ENCODE data around the gene SHQ1.

The SHQ1 gene

GRCh38 chr3:72847751-72848702 is at the start of gene SHQ1:
SHQ1 (minus strand) TSS chr3:72848445; CDS start chr3:72848340, 105 bp downstream.
- peak; percentile 92 for DNase-seq

GRCh38 chr3:72897758-72898007 is 49.4 kb upstream of the SHQ1 start:
- no peak for DNase-seq

- no peak for DNase-seq
Measured at GRCh38 chr3:72896996-72897757, 48.9 kb upstream of the SHQ1 start.

GRCh38 chr3:72894976-72895552 is 46.8 kb upstream of the SHQ1 start:
- DNase-seq, result no peak

GRCh38 chr3:72892870-72893269 is 44.6 kb upstream of the SHQ1 start:
- no peak for DNase-seq

- no peak for DNase-seq
Measured at GRCh38 chr3:72892081-72892775, 44.0 kb upstream of the SHQ1 start.

GRCh38 chr3:72891053-72891855 is 43.0 kb upstream of the SHQ1 start:
- peak; percentile 80 for DNase-seq

GRCh38 chr3:72890166-72890925 is 42.1 kb upstream of the SHQ1 start:
- no peak for DNase-seq

GRCh38 chr3:72889310-72890165 is 41.3 kb upstream of the SHQ1 start:
- DNase-seq, result no peak

- DNase-seq, result no peak
Measured at GRCh38 chr3:72888546-72889309, 40.5 kb upstream of the SHQ1 start.

GRCh38 chr3:72887705-72888545 is 39.7 kb upstream of the SHQ1 start, which contains the start of gene GXYLT2:
GXYLT2 (plus strand) TSS chr3:72888046; CDS start chr3:72888234, 188 bp downstream.
- DNase-seq, result no peak

- no peak for DNase-seq
Measured at GRCh38 chr3:72887343-72887704, 39.1 kb upstream of the SHQ1 start.

GRCh38 chr3:72872183-72872582 is 23.9 kb upstream of the SHQ1 start:
- peak; percentile 63 for DNase-seq

GRCh38 chr3:72862314-72863090 is 14.3 kb upstream of the SHQ1 start:
- DNase-seq, result no peak

GRCh38 chr3:72860846-72861245 is 12.6 kb upstream of the SHQ1 start:
- DNase-seq, result no peak

GRCh38 chr3:72860053-72860452 is 11.8 kb upstream of the SHQ1 start:
- DNase-seq, result no peak

GRCh38 chr3:72855001-72855400 is 6.8 kb upstream of the SHQ1 start:
- no peak for DNase-seq

GRCh38 chr3:72848703-72849081 is 447 bp upstream of the SHQ1 start:
- DNase-seq, result no peak

Data from amniotic stem cell (primary cell).